Activated T-cell treated with anti-CD3 and anti-CD28 coated beads for 24 hours (primary cell): ENCODE results near the gene TRIP4.
A peak's percentile ranks its signal among the peaks of the same experiment; 100 is the strongest.
"Not testable (repeated sequence)": the region's sequence is repeated elsewhere in the genome, so short reads cannot be mapped to it uniquely, and the experiment has no call there.

Experiments
- DNase-seq: peaks from one replicate; pipeline ENCODE4 v3.0.0-alpha.2; 2020; ENCODE audit warnings: low read depth

The TRIP4 gene

DNA sequence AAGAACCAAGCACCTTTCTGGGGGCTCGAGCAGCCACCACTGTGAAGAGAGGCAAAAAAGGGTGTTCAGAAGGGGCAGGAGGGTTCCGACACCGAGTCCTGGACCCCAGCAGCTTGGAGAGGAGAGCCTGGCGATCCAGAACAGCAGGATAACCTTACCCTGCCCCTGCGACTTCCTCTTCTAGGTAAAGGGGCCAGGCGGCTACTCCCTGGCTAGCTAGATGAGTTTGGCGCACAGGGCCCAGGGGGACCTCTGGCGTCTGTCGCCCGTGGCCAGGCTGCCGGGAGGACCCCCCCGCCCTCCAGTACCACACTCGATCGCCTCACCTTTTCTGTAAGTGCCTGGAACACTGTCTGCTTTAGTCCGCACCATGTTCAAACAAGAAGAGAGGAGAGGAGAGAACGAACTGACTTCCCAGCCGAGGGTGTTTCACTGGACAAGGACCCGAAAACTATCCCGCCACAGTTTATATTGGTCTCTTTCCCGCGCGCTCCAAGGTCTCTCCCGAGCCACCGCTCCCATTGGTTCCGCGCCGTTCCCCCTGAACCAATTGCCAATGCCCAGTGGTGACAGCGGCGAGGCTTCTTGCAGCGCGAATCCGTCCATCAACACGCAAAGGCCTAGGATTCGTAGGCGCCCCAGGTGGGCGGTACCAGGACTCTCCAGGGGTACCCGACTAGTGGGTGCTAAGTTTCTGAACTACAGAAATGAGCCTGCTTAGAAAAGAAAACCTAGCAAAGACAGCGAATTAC lies 6.5 kb upstream of the TRIP4 start, which contains the start of gene PCLAF:
Gene PCLAF, minus strand, starts transcription at position 442 of the 752 bp plus-strand sequence. Its CDS starts 70 bp downstream, at position 372.
- DNase-seq: peak; percentile 92

- no peak for DNase-seq
Observed at GRCh38 chr15:64383760-64384159, 3.9 kb upstream of the TRIP4 start.

DNA sequence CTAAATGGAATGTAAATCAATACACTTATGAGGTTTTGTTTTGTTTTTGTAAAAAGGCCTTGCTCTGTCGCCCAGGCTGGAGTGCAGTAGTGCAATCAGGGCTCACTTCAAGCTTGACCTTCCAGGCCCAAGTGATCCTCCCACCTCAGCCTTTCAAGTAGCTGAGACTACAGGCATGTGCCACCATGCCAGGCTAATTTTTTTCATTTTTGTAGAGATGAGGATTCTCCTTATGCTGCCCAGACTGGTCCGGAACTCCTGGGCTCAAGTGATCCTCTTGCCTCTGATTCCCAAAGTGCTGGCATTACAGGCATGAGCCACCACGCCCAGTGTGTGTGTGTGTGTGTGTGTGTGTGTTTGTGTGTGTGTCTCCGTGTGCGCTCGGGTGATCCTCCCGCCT lies 1.3 kb upstream of the TRIP4 start:
- no peak for DNase-seq

DNA sequence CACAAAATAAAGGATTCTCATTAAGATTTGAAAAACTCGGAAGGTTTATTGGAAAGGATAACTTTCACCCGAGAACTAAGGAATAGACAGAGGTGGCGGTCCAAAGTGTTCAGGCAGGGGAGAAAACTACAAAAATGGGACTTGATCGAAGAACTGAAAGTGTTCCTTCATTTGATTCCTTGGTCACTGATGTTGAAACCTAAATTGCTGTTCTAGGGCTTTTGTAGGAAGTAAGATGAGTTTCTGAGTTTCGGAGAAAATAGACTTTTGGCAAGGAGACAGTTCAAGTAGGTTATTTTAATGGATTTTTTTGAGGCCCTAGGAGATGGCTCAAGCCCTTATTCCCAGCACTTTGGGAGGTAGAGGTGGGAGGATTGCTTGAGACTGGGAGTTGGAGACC lies 1.4 kb downstream of the TRIP4 start:
- no peak for DNase-seq

GRCh38 chr15:64392471-64392870 lies 4.8 kb downstream of the TRIP4 start:
- DNase-seq: not testable (repeated sequence)

DNA sequence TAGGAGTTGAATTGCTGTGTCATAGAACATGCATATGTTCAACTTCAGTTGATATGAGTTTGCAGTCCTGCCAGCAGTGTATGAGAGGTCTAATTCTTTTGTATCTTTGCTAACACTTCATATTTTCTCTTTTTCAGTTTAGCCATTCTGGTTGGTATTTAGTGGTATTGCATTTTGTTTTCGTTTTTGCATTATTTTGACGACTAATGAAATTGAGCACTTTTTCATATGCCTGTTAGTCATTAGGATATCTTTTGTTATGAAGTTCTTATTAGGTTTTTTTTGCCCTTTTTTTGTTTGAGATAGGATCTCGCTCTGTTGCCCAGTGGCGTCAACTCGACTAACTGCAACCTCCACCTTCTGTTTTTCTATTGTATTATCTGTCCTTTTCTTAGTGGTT lies 9.2 kb downstream of the TRIP4 start:
- no peak for DNase-seq

- no peak for DNase-seq
Observed at GRCh38 chr15:64398575-64398974, 10.9 kb downstream of the TRIP4 start.

DNA sequence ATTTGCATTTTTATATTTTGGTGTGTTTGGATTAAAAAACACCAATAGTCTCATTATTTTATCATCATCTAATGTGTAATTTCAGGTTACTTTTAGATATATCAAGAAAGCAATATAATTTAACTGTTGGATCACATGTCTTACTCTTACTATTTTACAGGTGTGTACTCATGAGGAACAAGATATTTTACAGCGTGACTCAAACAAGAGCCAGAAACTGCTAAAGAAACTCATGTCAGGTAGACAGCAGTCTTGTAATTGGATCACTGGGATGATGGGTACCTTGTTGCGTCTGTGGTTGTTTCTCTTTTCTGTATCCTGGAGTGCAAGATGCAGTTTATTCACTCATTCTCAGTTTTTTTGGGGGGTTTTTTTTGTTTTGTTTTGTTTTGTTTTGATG lies 12.9 kb downstream of the TRIP4 start:
- DNase-seq: no peak

- no peak for DNase-seq
Observed at GRCh38 chr15:64412216-64412615, 24.6 kb downstream of the TRIP4 start.

DNA sequence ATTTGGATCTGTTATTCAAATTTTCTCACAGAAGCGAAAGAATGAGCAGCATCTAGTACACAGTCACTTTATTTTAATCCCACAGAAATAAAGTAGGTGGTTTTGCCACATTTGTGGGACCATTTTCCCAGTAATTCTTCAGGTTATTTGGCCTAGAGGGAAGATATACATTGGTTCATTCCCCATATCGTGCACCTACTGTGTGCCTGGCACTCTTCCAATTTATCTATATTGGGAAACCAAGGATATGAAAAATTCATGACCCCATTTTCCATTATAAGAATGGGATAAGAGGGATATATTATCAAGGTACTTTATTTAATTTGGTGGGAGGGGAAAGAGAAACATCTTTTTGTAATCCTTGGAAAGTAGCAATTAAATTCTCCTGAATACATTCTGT lies 35.1 kb downstream of the TRIP4 start:
- no peak for DNase-seq

DNA sequence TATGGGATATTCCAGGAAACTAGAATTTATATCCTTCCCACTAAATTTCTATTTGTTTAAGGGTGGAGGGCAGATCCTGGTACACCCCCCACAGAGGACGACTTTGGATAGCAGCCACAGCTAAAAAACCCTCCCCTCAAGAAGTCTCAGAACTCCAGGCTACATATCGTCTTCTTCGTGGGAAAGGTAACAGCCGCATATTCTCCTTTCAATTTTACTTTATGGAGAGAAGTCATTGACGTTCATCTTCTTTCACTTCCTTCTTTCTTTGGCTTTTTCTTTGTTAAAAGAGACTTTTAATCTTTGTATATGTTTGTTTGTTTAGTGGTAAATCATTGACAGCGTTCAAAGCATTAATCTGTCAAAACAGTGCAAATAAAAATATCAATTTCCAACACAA lies 36.3 kb downstream of the TRIP4 start:
- DNase-seq: no peak

DNA sequence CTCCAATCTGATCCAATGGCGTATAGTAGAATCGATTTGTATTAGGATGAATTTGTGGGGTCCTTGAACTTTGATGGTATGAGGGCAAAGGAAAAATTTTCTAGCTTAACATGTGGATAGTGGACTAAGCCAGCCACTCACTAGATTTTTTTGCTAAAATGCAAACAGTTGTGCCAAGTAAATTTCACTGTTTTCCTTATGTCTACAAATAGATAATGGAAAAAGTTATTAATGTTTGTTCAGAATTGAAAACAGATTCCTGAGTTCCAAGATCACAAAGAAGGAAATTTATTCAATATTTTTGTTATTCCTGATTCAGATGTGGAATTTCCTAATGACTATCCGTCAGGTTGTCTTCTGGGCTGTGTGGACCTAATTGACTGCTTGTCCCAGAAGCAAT lies 37.6 kb downstream of the TRIP4 start:
- DNase-seq: no peak

DNA sequence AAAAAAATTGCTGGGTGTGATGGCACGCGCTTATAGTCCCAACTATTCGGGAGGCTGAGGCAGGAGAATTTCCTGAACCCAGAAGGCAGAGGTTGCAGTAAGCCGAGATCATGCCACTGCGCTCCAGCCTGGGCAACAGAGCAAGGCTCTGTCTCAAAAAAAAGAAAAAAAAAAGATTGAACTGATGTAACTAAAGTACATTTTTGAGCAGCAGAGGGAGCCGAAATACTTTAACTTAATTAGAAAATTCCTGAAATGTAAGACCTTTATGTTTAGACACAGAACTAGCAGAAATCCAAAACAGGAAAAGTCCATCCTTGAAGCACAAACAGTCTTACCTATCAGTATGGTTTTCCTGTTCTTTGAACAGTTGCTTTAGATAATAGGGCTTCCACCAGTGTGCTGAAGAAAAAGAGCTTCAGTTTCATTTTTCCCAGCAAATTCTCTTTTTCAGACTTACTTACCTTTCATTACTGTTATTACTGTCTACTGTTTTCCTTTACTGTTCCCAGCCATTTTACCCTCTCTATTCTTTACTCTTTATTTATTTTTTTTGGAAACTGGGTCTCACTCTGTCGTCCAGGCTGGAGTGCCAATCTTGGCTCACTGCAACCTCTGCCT lies 39.3 kb downstream of the TRIP4 start:
- DNase-seq: no peak

GRCh38 chr15:64429448-64429847 lies 41.8 kb downstream of the TRIP4 start:
- peak; percentile 18 for DNase-seq

DNA sequence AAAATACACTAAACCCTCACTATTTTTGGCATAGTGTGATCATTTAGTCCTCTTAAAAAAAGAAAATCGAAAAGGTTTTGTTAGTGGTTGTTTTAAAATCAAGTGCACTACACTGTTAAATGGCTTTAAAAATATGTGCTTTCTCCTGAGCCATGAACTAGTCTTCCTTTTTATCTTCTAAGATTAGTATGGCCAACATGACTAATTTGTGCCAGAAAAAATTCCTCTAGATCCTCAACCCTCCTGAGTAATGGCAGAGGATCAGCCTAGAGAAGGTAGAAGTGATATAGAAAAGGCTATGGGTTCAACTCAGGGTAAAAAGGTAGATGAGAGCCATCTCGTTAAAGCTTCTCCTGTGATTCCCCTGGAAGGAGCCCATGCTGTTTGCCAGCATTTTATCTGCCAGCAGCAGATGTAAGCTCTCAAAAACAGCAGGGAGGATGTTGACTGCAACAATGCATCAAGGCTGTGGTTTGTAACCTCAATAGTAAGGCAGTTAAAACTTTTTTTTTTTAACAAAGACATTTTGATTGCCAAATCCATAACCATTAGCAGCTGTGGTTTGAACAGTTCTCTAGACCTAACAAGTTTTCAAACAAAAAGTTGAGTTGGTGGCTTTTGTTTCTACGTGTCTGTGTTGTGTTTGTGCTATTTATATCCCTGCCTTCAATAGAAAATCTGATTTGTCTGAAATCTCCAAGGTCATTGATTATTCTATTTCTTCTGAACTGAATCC lies 42.5 kb downstream of the TRIP4 start:
- DNase-seq: peak; percentile 5

- DNase-seq: no peak
Observed at GRCh38 chr15:64437982-64438381, 50.3 kb downstream of the TRIP4 start.

GRCh38 chr15:64438653-64439447 lies 51.2 kb downstream of the TRIP4 start:
- DNase-seq: no peak

- no peak for DNase-seq
Observed at GRCh38 chr15:64441852-64442251, 54.2 kb downstream of the TRIP4 start.

DNA sequence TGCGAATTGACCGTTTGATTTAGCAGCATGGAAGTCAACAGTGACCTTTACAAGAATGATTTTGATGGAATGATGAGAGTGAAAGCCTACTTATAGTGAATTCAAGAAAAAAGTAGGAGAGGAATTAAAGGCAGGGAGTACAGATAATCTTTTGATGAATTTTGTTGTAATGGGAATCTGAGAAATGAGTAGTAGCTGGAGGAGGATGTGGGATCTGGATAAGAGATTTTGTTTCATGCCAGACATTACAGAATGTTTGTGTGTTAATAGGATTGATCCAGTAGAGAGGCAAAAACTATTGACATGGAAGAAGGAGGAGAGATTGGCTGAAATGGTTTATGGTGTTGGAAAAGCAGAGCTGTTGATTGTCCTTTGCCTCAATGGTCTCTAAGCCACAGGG lies 55.4 kb downstream of the TRIP4 start:
- no peak for DNase-seq

DNA sequence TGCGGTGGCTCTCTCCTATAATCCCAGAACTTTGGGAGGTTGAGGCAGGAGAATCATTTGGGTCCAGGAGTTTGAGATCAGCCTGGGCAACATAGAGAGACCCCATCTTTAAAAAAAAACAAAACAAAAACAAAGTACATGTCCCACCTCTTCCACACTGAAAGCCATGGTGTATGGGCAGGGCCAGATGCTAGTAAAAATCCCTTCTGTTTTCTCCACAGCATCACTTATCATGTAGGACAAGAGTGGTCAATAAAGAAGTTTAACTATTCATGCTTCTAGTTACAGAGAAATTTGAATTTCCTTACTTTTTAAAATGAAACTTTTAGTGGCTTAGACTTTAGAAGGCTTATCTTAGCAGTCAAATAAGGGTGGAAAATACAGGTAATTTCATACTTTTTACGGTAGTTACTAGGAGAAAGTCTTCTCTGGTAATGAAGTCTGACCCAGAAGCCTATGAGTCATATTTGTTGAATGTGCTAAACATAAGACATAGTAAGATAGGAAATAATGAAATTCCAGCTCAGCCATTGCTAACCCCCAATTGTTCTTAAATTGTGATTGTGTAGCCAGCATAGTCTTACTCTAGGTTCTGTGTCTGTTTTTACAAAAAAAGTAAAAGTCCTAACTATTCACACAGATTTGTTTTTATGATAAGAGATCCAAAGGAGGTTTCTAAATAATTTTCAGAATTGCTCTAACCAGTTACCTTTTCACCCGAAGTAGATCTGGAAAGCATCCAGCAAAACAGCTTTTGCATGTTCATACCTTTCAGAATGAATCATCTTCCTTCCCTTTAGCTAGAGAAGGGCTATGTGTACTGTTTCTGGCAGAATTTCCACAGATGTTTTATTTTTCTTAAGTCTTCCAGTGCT lies 56.3 kb downstream of the TRIP4 start:
- DNase-seq: peak; percentile 11

- DNase-seq: no peak
Observed at GRCh38 chr15:64444836-64445235, 57.2 kb downstream of the TRIP4 start.
